ENCODE results near the gene BIK.

BIK gene, protein sequence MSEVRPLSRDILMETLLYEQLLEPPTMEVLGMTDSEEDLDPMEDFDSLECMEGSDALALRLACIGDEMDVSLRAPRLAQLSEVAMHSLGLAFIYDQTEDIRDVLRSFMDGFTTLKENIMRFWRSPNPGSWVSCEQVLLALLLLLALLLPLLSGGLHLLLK
- total RNA-seq: 2.0 to 3.7 reads per million in 2 donors

DNA sequence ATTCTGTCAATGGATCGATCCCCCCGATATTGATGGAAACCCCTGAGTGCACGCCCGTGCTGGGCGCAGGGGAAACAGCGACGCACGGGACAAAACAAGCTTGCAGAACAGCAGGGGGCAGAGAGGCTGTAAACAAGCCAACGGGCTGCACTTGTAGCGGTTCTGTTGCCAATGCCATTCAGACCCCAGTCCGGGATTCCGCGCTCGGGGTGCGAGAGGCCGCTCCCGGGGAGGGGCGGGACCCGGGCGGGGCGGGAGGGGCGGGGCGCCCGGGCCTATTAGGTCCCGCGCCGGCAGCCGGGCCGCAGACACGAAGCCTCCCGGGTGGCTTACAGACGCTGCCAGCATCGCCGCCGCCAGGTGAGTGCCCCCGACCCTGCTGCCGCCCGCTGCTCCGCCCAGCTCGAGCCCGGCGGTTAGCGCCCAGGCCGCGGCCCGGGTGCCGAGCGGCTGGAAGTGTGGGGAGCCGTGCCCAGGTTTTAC lies at the start of gene BIK:
Gene BIK, plus strand, starts transcription at position 307 of the 483 bp plus-strand sequence. CDS start 13,273 bp downstream, outside the sequence.
- DNase-seq: peak; percentile 5 to 58 (median 28)

DNA sequence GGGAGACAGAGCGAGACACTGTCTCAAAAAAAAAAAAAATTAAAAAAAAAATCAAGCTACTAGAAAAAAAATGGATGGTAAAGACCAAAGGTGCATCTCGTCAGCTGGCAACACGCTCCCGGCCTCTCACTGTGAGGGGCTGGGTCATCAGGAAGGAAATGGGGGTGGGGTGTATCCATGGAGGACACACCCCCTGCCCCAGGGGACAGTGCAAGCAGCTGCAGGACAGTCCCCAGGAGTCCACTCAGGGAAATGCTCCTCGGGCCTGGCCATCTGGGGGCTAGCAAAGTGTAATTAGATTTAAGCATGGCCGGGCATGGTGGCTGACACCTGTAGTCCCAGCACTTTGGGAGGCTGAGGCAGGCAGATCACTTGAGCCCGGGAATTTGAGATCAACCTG lies 44.4 kb upstream of the BIK start:
- no peak for DNase-seq

DNA sequence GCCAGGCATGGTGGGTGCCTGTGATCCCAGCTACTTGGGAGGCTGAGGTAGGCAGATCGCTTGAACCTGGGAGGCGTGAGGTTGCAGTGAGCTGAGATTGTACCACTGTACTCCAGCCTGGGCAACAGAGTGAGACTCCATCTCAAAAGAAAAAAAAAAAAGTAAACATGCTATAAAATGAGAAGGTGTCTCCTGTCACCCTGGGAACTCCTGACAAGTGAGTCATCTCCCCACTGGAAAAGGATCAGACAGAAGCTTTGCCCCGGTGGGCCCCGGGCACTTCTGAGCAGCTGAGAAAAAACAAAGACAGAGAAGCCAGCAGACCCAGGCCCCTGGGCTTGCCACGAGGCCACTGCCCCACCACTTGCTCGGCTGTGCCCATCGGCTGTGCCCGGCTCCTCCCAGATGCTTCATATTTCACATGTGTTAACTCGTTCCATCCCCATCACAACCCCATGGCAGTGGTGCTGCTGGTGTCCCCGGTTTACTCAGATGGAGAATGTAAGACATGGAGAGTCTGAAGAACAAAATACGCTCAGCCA lies 43.6 kb upstream of the BIK start:
- no peak for DNase-seq

DNA sequence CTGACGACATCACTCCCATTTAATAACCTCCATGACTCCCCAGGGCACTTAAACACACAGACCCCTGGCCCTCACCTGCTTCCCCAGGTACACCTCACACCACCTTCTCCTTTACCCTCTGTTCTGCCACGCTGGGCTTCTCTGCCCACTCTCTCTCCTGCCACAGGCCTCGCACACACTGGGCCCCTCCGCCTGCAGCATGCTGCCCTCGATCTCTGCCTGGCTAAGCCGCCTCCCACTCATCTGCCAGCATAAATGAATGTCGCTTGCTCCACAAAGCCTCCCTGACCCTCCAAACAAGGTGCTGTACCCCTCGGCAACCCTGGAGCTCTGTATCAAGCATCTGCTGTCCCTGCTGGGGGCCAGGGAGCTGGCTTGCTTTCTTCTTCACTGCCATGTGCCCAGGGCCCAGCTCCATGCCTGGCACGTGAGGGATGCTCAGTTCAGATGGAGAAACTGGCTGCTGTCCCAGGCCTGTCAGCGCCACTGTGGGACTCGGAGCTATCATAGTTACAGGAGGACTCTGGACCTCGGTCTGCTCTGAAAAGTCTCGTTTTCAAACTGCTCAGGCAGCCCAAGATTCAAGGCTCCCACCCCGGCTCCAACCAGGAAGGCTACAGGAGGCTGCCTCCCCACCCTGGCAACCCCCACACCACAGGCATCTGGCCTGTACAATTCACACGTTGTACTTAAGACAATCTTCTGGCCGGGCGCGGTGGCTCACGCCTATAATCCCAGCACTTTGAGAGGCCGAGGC lies 33.3 kb upstream of the BIK start:
- DNase-seq: no peak

DNA sequence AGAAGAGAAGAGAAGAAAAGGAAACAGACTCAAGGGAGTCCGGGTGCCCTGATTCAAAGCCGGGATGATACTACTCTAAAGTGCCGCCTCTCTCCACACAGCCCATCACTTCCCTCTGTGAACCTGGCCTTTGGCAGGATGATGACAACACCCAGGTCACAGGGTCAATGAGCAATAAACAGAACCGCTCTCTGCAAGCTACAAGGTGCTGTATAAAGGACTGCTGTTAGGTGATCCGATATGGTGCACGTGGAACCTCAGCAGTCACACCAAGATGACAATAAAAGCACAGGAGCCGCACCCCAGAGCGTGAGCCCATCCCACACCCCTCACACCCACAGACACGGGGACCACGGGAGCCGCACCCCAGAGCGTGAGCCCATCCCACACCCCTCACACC lies 32.0 kb upstream of the BIK start:
- DNase-seq: no peak

DNA sequence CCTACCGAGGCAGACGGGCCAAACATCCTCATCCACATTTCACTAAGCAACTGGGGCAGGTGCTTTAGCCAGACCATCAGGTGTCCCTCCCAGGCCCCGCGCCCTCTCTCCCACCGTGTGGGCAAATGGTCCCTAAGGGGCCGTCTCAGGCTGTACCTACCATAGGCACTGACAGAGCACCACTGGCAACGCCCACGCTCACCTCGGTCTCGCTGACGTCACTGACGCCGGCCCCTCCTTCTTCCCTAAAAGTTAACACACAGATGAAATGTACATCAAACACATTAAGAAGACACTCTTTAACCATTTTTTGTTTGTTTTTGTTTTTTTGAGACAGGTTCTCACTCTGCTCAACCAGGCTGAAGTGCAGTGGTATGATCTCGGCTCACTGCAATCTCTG lies 30.8 kb upstream of the BIK start:
- no peak for DNase-seq

DNA sequence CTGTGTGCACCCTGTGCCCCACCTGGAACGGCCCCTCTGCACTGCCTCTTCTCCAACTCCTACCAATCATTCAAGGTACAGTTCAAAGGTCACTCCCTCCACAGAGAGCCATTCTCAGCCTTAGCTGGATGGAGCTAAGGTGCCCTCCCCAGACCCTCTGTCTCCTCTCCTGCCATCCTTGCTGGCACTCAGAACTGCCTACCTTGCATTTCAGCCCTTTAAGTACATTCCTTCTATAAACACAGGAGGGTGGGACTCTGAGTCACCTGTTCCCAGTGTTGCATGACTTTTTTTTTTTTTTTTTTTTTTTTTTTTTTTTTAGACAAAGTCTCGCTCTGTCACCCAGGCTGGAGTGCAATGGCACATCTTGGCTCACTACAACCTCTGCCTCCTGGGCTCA lies 29.9 kb upstream of the BIK start:
- DNase-seq: no peak

DNA sequence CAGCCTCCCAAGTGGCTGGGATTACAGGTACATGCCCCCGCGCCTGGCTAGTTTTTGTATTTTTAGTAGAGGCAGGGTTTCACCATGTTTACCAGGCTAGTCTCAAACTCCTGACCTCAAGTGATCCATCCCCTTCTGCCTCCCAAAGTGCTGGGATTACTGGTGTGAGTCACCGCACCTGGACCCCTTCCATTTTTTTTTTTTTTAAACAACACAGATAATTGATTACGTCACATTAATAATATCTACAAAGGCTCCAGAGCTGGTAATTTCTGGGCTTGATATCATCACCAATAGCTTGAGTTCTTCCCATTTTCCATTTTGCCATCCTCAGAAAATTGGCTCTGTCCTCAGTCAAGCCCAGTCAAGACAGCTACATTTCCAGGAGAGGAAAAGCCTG lies 28.6 kb upstream of the BIK start:
- no peak for DNase-seq

DNA sequence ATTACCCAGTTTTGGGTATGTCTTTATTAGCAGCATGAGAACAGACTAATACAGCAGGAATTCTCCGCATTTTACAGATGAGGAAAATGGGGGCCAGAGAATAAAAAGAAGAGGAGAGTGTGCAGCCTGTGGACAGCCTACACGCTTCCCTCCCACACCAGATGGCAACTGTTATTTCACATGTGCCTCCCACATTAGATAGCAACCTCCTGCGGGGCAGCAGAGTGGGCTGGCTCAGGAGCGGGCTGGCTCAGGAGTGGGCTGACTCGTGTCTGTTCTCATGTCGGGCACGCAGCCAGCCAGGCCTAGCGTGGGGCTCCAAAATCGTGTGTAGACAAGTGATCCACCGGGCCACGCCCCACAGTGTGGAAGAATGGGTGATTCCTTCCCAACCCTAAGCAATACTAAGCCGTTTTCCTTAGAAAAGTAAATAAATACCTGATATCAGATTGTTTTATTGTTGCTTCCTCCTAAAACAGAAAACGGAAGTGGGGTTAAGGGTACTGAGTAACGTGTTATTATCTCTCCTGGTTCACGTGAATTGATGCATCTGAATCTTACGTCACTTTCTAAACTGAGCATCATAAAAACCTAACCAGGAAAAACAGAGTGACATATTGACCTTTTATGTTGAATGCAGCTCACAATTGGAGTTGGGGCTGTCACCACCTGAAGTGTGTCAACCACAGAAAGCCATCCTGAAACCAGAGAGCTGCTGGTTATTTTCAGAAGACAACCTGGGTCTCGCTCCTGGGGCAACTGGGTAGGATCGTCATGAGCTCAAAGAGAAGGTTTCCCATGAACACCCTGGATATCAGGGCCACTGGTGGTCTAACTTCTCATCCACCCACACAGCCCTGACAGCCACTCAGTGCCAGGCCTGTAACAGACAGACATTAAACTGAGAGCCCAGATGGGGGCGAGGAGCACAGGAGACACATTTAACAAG lies 24.6 kb upstream of the BIK start:
- DNase-seq: peak in 2 of 5 experiments; percentile 71 to 80

DNA sequence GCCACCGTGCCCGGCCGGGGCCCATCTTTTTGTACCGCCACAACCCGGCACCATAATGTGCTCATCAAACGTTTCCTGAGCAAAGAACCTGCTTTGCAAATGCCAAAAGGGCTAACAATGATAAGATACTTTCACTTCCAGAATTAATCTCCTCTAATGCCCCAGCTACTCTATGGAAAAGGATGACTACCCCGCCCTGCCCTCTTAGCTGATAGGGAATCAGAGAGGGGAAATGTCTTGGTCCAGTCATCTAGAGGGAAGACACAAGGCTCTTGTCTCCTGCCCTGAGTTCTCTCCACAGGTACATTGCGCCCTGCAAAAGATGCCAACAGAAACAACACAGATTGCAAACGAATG lies 21.9 kb upstream of the BIK start:
- DNase-seq: peak in 1 of 5 experiments; percentile 19

DNA sequence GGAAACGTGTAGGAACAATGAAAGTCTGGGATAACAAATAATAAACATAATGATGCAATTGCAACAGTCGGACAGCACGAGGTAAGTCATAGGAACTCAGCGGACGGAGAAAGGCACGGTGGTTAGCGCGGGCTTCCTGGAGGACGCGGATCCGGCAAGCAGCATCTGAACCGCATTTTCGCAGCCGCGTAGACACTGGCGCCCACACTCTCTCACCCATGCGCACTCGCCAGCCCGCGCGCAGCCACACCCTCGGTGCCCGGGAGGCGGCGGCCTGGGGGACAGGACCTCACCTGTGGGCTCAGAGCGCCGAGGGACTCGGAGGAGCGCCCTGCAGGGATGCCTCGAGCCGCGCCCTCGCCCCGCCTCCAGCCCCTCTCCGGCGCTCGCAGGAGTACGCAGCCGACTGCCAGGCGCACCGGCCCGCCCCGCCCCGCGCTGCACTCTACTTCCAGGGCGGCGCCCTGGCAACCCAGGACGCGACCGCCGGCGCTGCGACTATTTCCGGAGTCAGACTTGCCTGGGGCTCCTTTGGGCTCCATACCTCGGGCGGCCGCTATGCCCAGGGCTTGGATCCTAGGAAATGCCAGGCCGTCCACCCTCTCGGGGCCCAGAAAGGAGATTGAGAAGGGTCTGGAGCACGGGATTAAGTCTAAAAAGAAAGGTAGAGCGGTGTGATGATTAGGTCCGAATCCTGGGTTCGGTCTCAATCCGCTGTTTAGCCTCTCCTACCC lies 21.4 kb upstream of the BIK start, which contains the start of gene TTLL1:
Gene TTLL1, minus strand, starts transcription at position 408 of the 734 bp plus-strand sequence. CDS start 13,805 bp downstream, outside the sequence.
- peak; percentile 68 to 95 (median 86) for DNase-seq

DNA sequence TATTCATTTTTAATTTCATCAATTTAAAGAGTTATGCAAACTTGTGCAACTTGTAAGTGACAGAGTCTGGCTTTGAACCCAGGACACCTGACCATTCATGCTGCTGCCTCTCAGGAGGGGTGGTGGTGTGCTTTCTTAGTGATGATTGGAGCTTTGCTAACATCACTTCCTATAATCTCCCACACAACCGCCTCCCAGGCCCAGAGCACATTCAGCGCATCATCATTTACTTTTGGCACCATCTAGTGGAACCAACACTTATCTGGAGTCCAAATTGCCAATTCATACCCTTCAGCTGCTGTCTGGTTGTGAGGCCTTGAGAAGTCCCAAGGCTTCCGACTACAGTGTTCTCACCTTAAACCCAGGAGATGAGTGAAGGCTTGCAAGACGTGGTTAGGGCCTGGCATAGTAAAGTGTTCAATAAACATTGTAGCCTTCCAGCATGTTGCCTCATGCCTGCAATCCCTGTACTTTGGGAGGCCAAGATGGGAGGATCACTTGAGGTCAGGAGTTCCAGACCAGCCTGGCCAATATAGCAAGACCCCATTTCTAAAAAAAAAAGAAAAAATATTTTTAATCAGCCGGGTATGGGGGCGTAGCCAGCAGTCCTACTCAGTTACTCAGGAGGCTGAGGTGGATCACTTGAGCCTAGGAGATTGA lies 20.3 kb upstream of the BIK start:
- DNase-seq: peak in 3 of 5 experiments; percentile 14 to 81 (median 26)

DNA sequence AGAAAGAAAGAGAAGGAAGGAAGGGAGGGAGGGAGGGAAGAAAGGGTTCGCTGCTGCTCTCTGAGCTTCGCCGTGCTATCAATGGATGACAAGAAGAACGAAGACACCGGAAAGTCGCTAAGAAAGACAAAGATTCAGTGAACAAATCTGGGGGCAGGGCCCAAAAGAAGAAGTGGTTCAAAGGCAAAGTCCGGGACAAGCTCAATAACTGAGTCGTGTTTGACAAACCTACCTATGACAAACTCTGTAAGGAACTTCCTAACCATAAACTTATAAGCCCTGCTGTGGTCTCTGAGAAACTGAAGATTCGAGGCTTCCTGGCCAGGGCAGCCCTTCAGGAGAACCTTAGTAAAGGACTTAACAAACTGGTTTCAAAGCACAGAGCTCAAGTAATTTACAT lies 18.5 kb upstream of the BIK start:
- DNase-seq: no peak

DNA sequence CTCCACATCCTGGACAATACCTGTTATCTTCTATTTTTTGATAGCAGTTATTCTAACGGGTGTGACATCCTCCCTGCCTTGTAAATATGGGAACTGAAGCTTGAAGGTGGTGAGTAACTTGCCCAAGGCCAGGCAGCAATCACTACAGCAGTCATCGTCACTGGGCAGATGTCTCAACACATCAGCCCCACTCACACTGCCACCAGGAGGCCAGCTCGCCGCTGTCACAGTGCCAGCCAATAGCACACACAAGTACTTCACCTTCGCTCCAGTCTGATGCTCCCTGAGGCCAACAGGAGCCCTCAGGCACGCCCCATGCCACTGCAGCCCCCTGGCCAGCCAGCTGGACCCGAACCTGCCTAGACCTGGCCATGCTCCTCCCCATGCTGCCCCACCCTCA lies 16.5 kb upstream of the BIK start:
- DNase-seq: no peak

DNA sequence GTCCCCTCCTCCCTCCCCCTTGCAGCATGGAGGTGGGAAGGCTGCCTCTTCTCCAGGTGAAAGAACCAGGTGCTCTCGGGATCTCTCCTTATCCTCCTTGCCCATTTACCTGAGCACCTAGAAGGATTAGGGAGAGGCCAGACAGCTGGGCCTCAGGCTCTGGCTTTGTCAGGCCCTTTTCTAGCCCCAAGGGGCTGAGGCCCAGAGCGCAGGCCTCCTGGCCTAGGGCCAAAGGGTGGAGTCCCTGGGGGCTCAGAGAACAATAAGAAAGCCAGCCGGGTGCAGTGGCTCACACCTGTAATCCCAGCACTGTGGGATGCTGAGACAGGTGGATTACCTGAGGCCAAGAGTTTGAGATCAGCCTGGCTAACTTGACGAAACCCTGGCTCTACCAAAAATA lies 16.0 kb upstream of the BIK start:
- no peak for DNase-seq

DNA sequence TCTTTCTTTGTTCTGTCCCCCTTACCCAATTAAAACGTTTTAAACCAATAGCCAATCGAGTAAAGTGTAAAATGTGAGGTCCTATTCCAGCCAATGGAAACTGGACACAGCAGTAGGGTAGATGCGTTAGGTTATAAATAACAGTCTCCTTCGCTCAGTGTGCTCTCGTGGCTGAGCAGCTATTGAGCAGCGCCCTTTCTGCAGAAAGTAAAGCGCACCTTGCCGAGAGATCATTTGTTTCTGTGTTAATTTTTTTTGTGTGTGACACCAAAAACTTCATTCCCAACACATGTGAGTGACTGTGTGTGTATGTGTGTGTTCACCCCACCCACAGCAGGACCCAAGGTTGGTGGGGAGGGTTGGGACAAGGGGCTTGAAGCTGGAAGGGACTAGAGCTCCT lies 14.1 kb upstream of the BIK start:
- no peak for DNase-seq

DNA sequence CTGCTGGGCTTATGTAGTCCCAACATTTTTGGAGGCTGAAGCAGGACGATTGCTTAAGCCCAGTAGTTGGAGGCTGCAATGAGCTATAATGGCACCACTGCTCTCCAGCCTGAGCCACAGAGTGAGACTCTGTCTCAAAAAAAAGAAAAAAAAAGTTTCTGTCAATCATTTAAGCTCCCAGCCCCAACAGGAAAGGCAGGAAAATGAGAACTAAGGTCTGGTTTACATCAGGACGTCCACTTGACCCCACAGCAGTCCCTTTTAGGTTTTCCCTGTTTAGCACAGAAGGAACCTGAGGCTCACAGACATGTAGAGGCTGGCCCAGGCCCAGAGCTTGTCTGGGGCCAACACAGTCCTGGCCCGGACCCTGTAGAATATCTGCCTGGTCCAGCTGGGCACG lies 12.2 kb upstream of the BIK start:
- no peak for DNase-seq

DNA sequence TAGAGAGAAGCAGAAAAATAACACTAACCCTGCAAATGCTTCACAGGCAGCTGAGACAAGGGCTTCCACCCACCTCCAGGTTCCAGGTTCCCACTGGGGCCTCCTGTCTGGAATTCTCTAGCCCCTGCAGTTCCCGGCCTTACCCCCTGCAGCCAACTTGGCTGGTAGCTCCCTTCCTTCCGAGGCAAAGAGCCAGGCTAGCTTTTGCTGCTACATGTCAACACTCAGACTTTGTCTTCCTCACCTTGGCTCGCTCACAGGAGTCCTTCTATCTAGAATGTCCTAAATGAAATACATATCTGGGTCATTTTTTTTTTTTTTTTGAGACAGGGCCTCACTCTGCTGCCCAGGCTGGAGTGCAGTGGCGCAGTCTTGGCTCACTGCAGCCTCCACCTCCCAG lies 11.5 kb upstream of the BIK start:
- no peak for DNase-seq

DNA sequence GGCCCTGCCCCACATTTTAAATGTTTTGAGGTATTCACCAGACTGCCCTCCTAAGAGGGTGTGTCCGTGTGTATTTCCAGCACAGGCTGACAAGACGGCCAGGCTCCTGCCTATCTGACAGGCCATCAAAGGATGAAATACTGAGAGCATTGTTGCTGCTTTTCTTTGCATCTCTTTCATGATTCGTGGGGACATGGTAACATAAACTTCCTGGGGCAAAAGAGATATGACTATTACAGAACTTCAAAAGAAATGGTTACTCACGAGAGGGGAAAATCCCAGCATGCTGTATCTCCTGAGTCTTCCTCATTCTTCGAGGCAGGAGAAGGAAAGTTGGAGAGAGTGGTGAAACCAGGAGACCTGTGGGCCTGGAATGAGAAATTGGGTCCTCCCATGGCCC lies 10.3 kb upstream of the BIK start:
- peak in 1 of 5 experiments; percentile 52 for DNase-seq

DNA sequence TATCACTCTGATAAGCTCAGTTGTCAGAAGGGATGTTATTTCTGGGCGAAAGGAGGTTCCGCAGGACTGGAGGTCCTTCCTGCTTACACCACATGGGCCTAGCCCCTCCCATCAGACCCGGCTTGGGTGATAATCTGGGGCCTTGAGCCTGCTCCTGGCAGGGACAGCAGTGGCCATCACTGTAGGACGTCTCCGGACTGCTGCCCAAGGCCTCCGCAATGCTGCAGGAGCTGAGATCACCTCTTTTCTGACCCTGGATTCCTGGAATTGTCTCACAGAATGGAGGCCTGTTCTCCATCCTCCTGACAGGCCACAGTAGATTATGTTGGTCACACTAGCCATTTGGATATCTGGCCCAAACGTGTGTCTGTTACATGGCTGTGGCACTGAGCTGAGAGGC lies 9.2 kb upstream of the BIK start:
- no peak for DNase-seq

DNA sequence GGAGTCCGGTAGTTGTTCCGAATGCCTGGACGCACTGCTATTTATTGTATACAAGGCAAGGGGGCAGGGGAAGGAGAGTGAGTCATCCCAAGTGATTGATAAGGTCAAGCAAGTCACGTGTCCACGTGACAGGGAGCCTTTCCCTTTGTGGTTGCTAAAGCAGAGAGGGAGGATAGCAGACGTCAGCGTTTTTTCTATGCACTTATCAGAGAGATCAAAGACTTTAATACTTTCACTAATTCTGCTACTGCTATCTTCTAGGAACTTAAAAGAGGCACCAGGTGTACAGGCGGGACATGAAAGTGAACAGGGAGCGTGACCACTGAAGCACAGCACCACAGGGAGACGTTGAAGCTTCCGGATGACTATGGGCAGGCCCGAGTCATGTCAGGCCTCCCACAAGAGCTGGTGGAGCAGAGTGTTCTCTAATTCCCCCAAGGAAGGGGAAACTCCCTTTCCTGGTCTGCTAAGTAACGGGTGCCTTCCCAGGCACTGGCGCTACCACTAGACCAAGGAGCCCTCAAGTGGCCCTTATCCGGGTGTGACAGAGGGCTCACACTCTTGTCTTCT lies 6.4 kb upstream of the BIK start:
- peak in 3 of 5 experiments; percentile 12 to 79 (median 28) for DNase-seq

Data from T-helper 2 cell (primary cell).